Bronchial epithelial cell (primary cell): ENCODE results near the gene CLDN18. TPM values are rescaled to one million over a fixed set of nuclear protein-coding genes. Genes with fewer than 3 reads are reported as not detected.

ENCODE experiments used
- DNase-seq: peaks from one replicate; pipeline ENCODE4 v3.0.0-alpha.2; 2010; ENCODE audit warnings: low read depth
- FAIRE-seq: peaks from 2 replicates; lab custom pipeline; 2011; peaks lifted over from hg19 to GRCh38; lab: Jason Lieb, UNC
- H3K27me3 ChIP-seq: 2 replicates; pipeline ENCODE4 v1.5.1; 2011; ENCODE audit warnings: low read length; ENCODE audit not compliant: control insufficient read depth, insufficient read depth
- H3K36me3 ChIP-seq: 2 replicates; pipeline ENCODE4 v1.5.1; 2011; ENCODE audit warnings: low read length; ENCODE audit not compliant: control insufficient read depth, insufficient read depth
- H3K4me3 ChIP-seq: 2 replicates; pipeline ENCODE4 v1.5.1; 2011; ENCODE audit warnings: mild to moderate bottlenecking, low read depth, low read length, control low read depth
- CTCF ChIP-seq: IDR thresholded peaks from 2 replicates; pipeline ENCODE4 v1.5.1; 2011; ENCODE audit warnings: mild to moderate bottlenecking, moderate library complexity, low read length, control low read depth, inconsistent platforms; ENCODE audit not compliant: insufficient read depth, severe bottlenecking
- total RNA-seq: library from RNA; depleted of rRNA; stranded (reverse); fragments of >200 nt; gene quantifications from 2 replicates; pipeline ENCODE4 v1.2.1, GENCODE V29; 2014

Gene CLDN18
- not detected in 2 replicates for total RNA-seq

DNA sequence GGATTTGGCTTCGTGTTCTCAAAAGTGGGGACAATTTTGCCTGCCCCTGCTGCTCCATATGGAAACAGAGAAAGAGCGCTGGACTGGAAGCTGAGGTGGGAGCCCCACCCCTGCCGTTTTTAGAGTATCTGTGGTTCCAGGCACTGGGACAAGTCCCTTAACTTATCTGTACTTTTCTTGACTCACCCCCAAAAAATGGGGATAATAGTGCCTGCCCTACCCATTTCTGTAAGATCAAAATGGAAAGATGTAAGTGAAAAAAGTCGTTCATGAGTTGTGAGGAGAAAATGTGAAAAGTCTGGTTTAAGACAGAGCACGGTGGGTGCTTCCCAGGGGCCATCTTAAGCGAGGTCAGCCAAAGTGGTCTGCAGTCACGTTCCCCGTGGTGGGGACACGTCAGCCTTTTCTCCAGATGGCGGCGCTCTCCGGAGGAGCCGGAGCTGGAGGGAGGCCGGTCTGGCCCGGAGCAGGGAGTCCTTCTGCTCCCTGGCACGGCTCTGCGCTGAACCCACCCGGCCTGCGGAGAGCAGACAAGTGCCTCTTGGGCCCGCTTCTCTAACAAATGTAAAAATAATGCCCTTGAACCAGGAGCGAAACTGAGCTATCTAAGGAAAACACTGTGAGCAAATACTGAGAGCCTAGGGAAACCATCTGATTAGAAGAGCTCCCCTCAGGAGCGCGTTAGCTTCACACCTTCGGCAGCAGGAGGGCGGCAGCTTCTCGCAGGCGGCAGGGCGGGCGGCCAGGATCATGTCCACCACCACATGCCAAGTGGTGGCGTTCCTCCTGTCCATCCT, at the start of gene CLDN18:
TSS of gene CLDN18 (plus strand) at position 690 of the 797 bp plus-strand sequence. CDS start at position 751, 61 bp downstream.
- TF ChIP-seq CTCF: no peak
- DNase-seq: no peak
- H3K36me3 ChIP-seq: no peaks in the 10 kb centered on the region
- no peaks in the 10 kb centered on the region for H3K27me3 ChIP-seq
- no peak for FAIRE-seq
- H3K4me3 ChIP-seq: no peak within 1 kb of the TSS

DNA sequence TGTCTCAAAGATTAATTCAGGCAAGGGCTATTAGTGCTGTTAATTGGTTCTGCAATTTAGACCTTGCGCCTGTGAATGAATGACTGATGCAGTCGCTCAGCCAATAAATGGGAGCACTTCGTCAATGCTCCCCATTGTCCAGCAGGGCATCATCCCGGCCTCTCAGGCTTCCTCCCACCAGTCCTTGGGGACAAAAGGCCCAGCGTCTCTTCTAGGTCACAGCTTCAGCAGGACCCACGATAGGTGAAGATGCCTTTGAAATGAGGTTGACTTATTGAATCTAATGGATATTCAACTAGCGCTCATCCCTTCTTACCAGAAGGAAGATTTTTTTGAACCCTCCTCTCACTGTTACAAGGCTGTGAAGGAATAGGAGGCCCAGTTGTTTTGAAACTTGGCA, 47.7 kb upstream of the CLDN18 start:
- TF ChIP-seq CTCF: no peak
- H3K4me3 ChIP-seq: no peak overlapping the region
- no peaks in the 10 kb centered on the region for H3K36me3 ChIP-seq
- DNase-seq: no peak
- no peak for FAIRE-seq
- no peaks in the 10 kb centered on the region for H3K27me3 ChIP-seq

GRCh38 chr3:137963463-137963862, 46.5 kb upstream of the CLDN18 start:
- DNase-seq (no peak), FAIRE-seq (no peak)
- Histone ChIP-seq H3K4me3 (no peak overlapping the region), H3K27me3 (no peaks in the 10 kb centered on the region), H3K36me3 (no peaks in the 10 kb centered on the region)
- TF ChIP-seq CTCF: no peak

DNA sequence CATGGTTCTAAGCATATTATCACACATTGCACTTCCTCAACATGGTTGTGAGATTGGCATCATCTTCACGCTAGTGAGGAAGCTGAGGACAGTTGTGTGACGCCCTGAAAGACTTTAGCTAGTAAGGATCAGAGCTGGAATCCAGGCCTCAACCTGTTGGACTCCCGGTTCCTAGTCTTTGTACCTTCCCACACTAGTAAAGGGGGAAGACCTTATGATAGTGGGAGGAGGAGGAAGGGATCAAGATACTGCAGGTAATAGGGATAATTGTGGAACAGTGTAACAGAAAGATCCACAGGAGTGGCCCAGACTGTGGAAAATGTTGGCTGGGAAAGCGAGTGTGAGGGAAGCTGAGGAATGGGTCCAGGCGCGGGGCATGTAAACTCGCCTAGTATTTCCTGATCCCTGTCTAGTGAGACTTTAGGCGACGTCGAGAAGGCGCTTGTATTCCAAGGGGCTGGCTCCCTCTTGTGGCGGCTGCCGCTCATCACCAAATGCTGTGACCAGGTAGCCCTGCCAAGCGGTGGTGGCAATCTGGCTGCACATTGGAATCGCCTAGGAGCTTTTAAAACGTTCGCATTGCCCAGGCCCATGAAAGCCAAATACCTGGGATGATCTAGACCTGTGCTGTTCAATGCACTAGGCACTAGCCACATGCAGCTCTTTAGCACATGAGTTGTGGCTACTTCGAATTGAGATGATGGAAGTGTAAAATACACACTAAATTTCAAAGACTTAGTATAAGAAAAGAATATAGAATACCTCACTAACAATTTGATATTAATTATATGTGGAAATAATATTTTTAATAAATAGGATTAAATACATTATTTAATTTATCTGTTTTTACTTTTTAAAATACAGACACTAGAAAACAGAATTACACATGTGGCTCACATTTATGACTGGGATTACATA, 38.8 kb upstream of the CLDN18 start:
- DNase-seq: peak; percentile 55
- TF ChIP-seq CTCF: peak; percentile 98
- Histone ChIP-seq H3K4me3 (no peak overlapping the region), H3K36me3 (no peaks in the 10 kb centered on the region), H3K27me3 (no peaks in the 10 kb centered on the region)
- FAIRE-seq: no peak

- FAIRE-seq: no peak
- no peak for DNase-seq
- Histone ChIP-seq H3K4me3 (no peak overlapping the region), H3K27me3 (no peaks in the 10 kb centered on the region), H3K36me3 (no peaks in the 10 kb centered on the region)
- TF ChIP-seq CTCF: no peak
Measured at GRCh38 chr3:137972396-137972795, 37.6 kb upstream of the CLDN18 start.
